ENCODE measurements around the gene LRMDA.
A peak's percentile ranks its signal among the peaks of the same experiment; 100 is the strongest.

LRMDA gene

DNA sequence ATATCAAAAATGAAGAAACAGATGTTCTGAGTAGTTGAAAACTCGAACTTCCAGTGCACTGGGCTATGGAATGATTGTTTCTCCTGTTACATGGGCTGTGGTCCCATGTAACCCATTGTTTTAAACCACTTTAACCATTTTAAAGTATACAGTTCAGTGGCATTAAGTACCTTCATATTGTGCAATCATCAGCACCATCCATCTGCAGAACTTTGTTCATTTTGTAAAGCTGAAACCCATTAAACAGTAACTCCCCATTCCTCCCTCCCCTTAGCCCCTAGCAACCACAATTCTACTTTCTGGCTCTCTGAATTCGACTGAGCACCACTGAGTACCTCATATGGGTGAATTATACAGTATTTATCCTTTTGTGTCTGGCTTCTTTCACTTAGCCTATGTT, 217.4 kb downstream of the LRMDA start:
- DNase-seq, result no peak

- no peak for DNase-seq
Measured at GRCh38 chr10:75649466-75649865, 218.0 kb downstream of the LRMDA start.

DNA sequence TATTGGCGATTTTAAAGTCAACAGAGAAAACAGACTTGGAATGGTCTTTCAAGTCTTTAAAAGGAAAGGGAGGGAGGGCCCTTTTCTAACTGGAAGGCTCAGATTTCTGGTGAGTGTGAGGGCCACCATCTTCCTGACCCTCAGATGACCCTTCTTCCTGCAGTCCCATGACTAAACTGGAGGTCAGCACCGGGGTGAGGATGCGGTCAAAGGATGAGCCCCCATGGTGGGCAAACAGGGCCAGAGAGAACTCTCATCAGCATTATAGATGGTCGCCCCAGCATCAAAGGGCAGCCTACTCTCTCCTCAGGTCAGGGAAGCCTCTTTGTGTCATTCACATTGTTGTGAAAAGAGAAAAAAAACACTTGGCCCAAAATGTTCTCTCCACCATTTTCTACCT, 219.2 kb downstream of the LRMDA start:
- DNase-seq, result no peak

DNA sequence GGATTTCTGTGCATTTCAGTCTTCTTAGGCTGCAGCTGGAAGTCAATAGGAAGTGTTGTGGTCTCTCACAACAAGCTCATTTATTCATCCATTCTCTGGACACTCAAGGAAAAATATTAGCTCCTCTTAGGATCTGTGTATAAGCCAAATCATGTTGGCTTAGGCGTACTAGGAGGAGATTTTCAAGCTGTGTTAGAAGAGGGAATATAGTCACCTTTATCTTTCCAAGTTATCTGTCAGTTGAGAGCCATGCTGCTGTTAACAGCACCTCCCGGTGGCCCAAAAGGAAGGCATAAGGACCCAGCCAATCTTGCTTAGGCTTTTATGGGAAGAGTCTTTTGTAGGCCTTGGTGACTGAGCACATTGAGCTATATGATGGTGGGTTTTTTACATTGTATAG, 220.0 kb downstream of the LRMDA start:
- no peak for DNase-seq

DNA sequence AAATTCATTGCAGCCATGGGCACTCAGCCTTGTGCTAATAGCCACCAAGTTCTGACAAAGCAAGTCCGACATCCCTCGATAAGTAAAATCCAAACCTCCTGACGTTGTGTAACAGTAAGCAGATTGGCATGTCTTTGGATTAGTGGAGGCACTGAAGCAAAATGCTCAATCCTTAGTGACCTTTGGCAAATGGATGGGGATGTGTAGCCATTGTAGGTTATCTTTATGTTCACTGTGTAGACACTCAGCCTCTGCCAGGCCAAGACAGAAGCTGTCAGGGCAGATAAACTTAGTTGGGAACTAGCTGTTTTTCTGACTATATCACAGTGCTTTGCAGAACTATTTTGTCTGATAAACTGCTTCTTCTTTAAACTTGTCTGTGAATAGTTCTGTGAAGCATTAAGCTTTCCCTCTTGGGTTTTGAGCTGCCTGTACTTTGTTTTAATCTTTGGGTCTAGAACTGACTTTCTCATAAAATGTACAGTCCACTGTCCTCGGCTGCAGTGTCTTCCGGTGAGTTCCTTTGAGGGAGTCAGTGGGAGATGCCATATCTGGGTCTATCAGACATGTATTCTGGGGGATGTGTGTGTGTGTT, 220.8 kb downstream of the LRMDA start:
- no peak for DNase-seq

DNA sequence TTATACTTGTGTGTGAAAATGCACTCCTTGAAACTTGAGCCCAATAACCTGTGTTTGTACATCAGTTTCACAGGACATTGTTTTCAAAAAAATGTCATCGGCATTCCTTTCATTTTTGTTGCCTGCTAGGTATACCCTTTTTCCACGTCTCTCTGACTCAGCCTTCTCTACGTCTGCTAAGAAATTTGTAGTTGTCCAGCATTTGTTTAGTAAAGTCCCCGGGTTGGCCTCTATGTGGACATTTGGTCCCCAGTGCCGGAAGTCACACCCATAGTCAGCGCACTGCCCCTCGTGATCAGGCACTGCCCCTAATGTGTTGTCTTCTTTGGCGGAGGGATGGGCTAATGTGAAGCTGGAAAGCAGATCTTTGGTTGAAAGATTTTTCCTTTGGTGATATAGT, 222.3 kb downstream of the LRMDA start:
- DNase-seq, result no peak

DNA sequence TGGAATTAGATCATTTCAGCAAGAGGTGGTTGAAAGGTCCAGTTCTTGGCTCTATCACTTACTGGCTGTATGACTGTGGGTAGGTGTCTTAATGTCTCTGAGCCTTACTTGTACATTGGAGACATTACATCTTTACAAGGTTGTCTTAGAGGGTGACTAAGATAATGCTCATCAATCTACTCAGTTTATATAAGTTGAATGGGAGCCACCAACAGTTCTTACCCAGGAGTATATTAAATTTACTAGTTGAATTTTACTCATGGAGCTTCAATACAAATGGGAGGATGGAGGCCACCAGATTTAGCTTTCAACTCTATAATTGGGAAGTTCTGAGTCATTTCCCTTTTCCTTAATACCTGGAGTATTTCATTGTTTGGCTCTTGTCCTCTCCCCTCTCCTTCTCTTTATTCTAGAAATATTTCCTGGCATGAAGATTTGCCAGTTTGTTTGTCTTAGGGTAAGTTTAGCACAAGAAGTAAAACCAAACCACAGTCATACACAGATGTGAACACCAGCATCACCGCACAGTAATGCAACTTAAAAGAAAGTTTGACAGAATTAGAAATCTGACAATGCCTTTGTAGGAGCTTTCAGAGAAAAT, 222.8 kb downstream of the LRMDA start:
- no peak for DNase-seq

GRCh38 chr10:75654772-75655171, 223.3 kb downstream of the LRMDA start:
- no peak for DNase-seq

DNA sequence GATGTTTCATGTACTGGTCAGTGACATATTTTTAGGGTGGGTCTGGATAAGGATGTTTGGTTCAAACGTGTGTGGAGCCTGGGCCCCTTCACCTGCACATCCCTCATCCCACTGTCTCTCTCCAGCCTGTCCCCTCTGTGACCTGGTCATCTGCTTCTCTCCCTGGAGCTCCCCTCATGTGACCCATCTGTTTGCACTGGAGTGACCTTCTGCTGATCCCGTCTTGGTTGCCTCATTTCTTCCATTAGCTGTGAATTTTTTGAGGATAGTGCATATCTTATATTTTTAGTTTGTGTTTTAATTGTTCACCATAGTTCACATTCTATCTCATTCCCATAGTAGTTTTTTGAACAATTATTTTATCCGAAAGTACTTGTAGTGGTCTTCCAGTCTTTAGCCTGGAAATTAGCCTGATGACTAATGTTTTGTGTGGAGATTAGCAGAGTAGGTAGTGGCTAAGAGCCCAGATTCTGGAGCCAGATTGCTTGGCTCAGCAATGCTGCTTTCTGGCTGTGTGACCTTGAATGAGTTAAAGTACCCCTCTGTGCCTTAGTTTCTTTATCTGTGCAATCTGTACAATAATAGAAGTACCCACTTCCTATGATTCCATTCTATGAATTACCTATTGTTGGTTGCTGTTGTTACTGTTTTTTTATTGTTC, 224.5 kb downstream of the LRMDA start:
- no peak for DNase-seq

DNA sequence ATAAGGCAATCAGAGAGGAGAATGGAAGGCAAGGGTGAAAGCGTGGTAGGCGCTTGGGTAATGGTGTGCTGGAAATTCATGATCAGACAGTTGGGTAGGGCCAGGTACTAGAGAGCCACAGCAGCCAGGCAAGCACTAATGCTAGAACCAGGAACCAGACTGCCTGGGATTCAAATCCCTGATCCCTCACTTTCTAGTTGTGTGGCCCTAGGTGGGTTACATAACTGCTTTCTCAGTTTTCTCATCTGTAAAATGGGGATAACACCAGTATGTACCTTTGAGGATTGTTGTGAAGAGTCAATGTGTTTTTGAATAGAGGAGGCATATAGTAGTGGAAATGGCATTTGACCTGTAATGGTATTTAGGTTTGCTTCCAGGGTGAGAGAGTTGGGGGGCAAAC, 225.9 kb downstream of the LRMDA start:
- DNase-seq, result no peak

DNA sequence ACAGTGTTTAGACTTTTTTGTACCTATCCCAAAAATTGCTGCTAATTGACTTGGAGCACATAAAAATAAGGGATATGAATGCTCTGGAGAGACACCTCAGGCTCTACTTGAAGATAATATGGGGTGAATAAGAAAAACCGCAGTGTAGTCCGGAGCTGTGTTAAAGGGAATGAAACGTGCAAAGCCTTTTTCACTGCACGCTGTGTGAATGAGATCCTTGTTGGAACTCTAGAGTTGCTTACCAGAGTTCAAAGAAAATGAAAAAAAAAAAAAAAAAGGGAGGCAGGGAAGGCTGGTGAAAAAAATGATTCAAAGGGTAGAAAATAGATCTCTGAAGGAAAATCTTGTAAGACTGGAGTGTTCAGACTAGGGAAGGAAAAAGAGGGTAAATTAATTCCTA, 226.6 kb downstream of the LRMDA start:
- DNase-seq, result no peak

GRCh38 chr10:75658496-75658895, 227.1 kb downstream of the LRMDA start:
- no peak for DNase-seq

- DNase-seq, result no peak
Measured at GRCh38 chr10:75658915-75659314, 227.5 kb downstream of the LRMDA start.

- DNase-seq, result no peak
Measured at GRCh38 chr10:75660823-75661222, 229.4 kb downstream of the LRMDA start.

GRCh38 chr10:75662715-75663114, 231.3 kb downstream of the LRMDA start:
- DNase-seq, result no peak

DNA sequence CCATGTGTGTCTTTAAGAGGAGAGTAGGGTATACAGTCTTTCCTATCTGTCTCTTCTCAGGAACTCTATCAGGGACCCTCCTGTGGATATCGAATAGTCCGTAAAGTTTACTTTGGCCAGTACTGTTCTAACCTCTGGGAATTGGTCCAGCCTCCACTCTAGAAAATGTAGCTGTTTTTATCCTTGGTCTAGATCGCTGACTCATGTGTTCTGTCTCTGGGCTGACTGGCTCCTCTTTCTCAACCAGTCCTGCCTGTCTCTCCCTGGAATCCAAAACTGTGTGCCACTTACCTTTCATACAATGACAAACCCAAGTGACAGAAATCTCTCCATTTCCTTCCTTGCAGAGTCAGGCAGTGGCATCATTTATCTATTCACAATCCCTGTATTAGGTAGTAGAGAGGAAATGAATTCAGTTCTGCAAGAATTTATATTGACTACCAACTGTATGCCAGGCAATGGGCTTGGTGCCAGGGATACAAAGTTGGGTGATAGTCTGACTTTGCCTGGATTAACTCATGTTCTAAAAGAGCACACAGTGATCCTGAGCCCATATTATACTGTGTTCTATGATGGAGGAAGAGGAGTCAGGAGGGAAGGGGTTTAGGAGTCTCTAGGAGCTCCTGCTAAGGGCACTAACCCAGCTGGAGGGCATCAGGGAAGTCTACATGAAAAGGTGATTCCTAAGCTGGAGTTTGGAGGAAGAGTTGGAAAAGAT, 232.7 kb downstream of the LRMDA start:
- DNase-seq, result no peak

DNA sequence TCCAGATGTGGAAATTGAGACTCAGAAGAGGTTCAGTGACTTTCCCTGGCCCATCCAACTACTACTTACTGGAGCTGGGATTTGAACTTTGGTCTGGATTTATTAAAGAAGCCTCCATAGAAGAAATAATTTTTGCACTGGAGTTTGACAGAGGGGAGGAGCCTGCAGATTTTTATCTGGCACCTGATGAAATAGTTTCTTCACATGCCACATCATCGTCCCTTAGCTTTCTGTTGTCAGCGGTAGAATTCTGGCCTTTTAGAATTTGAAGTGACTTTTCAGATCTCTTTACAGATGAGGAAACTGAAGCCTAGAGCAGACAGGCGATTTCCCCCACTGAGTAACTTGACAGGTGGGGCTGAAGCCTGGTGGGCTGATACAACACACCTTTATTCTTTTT, 233.5 kb downstream of the LRMDA start:
- DNase-seq, result no peak

- DNase-seq, result no peak
Measured at GRCh38 chr10:75665707-75666106, 234.3 kb downstream of the LRMDA start.

- DNase-seq, result no peak
Measured at GRCh38 chr10:75672111-75672671, 240.8 kb downstream of the LRMDA start.

GRCh38 chr10:75672842-75673241, 241.4 kb downstream of the LRMDA start:
- DNase-seq, result no peak

- DNase-seq, result no peak
Measured at GRCh38 chr10:75677541-75677940, 246.1 kb downstream of the LRMDA start.

DNA sequence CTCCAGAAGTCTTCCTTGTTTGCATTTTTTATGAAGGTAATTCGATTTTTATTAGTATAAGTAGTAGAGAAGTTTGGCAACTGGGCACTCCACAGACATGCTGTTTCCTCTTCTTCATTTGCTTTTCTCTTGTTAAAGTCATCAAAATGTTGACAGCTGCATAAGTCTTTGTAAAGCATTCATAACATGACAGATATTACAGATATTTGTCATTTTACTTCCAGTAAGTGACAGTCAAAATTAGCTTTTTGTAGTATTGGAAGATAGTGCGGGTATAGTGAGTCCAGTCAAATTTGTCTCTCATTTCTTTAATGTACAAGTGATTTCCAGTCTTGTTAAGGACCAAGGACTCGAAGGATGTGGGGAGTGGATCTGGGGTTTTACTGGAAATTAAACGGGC, 247.1 kb downstream of the LRMDA start:
- no peak for DNase-seq

GRCh38 chr10:75679536-75679935, 248.1 kb downstream of the LRMDA start:
- DNase-seq, result peak; percentile 3

GRCh38 chr10:75681334-75681733, 249.9 kb downstream of the LRMDA start:
- DNase-seq, result no peak
